Endometrial microvascular endothelial cells (primary cell): ENCODE measurements around the gene MCF2L. TPM values are rescaled to one million over a fixed set of nuclear protein-coding genes. Genes with fewer than 3 reads are reported as not detected.

Experiments used
- in situ Hi-C: cut with HindIII; loops from 2 replicates; pipeline ENCODE4 v1.10.0; 2017; ENCODE audit warnings: low sequenced_read_pairs, low pct_unique_long_range_greater_than_20kb; ENCODE audit errors: inconsistent ontology term
- total RNA-seq: library from RNA; depleted of rRNA; stranded (reverse); fragments of >200 nt; gene quantifications from one replicate; pipeline ENCODE4 v1.2.3, GENCODE V29; 2015; ENCODE audit errors: inconsistent ontology term

The MCF2L gene
- total RNA-seq, 1 donor from 2014 or later, result 5.3 TPM

DNA sequence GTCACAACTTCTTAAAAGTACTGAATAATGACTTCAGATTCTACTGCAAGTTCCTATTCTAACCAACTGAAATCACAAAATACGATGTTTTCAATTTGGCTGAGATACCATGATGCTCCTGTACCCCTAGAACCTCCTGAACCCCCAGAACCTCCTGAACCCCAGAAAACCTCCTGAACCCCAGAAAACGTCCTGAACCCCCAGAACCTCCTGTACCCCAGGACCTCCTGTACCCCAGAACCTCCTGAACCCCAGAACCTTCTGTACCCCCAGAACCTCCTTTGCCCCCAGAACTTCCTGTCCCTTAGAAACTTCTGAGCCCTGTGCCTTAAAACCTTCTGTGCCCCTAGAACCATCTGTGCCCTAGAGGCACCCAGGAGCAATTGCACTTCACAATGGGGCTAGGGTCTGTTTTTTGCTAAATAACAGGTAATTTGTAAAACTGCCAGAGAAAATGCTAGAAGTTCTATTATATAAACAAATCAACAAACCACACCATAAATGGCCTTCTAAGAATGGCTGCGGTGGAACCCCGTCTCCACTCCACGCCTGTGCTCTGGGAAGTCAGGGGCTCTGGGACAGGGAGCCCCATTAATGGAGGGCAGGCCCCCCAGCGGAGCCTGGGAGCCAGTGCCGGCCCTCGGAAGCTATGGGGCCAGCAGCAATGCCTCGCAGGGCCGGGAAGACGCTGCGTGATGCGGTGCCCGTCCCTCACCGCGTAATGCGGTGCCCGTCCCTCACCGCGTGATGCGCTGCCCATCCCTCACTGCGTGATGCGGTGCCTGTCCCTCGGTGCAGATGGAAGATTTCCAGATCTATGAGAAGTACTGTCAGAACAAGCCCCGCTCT, 115.3 kb downstream of the MCF2L start:
- in situ Hi-C loops, result no loop called here

DNA sequence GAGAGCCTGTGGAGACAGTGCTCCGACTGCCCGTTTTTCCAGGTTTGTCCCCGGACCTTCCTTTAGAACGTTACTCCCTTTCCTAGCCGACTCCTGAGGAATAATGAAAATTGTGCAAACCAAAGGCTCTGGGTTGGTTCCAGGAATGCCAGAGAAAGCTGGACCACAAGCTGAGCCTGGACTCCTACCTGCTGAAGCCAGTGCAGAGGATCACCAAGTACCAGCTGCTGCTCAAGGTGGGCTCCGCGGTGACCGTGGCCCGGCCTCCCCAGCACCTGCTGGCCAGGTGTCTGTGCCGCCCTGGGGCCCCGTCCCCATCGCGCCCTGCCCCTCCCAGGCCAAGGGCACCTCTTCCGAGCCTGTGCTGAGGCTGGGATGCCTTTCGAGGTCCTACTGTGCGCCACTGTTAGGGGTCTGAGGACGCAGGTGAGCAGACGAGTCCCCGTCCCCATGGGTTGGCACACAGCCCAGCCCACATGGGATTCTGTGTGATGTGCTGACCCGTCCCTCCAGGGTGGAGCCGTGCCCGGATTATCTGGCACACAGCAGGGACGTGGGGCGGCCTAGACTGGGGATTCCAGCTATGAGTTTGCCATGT, 116.0 kb downstream of the MCF2L start:
- in situ Hi-C loops, result no loop called here

DNA sequence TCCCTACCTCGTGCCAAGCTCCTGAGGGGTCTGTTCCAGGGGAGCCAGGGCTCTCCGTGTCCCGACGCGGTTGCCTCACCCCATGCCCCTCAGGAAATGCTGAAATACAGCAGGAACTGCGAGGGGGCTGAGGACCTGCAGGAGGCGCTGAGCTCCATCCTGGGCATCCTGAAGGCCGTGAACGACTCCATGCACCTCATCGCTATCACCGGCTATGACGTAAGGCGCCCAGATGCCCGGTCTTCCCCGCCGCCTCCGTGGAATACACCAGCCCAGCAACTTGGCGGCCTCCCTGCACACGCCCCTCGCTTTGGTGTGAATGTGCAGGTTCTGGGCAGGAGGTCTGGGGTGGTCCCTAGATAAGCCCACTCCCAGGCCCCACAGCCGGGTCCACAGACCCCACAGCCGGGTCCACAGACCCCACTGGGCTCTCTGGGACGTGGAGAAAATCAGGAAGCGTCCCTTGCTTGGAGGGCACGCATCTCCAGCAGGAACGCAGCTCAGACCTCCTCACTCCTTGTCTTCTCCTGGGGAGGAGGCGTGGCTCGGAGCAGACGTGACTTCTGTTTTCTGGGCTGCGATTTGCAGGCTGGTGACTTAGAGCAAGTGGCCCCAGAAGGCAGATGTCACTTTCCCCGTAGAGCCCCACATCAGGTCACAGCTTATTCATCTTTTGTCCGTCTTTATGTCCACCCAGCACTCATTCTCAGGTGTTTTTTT, 117.2 kb downstream of the MCF2L start:
- in situ Hi-C loops, result no loop called here

DNA sequence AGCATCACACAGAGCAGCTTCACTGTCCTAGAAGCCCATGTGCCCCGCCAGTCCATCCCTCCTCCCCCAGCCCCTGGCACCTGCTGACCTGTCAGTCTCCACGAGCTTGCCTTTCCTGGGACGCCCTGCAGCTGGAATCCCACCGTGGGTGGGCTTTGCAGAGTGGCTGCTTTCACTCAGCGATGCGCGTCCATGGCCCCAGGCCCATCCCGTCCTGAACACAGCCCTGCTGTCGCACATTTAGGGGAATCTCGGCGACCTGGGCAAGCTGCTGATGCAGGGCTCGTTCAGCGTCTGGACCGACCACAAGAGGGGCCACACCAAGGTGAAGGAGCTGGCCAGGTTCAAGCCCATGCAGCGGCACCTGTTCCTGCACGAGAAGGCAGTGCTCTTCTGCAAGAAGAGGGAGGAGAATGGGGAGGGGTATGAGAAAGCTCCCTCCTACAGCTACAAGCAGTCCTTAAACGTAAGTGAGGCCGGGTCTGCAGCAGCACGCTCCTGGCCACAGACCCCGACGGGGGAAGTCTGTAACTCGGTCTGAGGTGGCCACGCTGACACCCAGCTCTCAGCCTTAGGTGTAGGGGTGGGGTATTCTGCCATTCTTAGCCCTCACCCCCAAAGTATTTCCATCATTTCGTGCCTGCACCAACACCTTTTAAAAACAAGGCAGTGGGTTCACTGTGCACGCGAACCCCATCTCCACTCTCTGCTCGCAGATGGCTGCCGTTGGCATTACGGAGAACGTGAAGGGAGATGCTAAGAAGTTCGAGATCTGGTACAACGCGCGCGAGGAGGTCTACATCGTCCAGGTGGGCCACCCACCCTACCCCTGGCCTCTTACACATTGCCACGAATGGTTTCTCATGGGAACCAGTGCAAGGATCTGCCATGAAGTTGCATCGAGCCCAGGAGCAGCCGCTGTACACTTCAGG, 118.2 kb downstream of the MCF2L start:
- in situ Hi-C loops, result no loop called here

DNA sequence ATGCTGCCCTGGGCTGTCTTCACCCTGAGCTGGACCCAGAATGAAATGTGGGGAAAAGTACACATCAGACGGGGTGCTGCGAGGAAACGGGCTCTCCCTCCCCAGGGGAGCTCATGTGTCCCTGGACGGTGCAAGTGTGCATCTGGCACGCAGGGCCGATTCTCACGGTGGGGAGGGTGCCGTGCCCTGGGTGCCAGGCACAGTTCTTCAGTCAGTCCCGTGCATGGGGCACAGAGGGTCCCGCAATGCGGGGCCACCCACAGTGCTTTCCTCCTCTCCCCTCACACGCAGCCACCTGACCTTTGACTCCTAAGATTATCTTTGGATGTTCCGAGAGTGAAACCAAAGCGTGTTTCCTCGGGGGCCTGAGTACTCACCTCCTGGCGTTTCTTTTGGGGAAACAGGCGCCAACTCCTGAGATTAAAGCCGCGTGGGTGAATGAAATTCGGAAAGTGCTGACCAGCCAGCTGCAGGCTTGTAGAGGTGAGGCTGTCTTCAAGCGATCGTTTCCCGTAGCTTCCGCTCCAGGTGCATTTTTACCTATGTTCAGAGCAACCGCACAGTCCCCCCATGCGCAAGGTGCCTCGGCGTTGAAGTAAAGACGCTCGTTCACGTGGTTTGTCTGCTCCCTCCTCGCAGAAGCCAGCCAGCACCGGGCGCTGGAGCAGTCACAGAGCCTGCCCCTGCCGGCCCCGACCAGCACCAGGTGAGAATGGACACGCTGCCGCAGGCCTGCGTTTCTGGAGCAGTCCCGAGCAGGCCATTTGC, 119.1 kb downstream of the MCF2L start:
- in situ Hi-C loops, result no loop called here

DNA sequence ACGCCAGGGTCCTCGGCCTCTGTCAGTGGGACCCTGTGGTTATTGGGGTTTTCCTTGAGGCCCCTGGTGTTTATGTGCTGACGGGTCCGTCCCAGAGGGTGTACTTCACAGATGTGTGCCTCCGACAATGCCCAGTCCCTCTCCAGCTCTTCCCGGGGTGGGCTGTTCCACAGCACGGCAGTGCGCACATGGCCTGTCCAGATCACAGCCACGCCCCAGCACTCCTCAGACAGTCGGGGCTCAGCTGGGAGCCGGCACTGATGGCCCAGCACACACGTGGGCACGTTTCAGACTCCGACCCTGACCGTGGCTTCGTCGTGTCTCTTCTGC, 119.6 kb downstream of the MCF2L start:
- in situ Hi-C loops, result no loop called here

DNA sequence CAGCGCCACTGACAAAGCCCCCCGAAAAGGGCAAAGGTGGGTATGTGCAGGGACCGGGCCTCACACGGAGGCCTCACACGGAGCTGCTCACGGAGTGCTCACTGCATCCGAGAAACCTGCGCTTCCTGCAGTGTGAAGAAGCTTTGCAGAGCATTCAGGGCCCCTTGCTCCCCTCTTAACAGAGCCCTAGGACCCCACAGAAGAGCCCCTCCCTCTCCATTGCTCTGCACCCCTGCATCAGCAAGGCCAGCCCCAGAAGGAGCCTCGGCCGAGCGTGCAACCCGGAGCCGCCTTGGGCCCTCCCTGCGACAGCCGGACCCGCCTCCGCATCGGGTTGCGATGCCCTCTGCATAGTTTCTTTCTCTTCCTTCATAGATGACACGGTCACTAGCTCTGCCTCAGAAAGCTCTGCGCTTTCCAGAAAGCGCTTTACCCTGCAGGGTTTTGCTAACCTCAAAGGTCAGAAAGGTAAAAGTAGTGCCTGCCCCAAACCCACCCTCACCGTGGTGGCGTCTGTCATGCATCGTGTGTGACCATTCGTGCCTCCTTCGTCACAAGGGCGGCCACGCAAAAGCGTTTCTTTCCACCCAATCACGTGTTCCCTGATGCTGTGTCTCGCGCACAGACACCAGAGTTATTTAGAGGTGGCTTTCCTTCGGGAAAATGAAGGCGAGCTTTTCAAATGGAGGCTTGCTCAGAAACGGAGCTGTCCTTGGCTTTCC, 120.8 kb downstream of the MCF2L start:
- in situ Hi-C loops, result no loop called here

DNA sequence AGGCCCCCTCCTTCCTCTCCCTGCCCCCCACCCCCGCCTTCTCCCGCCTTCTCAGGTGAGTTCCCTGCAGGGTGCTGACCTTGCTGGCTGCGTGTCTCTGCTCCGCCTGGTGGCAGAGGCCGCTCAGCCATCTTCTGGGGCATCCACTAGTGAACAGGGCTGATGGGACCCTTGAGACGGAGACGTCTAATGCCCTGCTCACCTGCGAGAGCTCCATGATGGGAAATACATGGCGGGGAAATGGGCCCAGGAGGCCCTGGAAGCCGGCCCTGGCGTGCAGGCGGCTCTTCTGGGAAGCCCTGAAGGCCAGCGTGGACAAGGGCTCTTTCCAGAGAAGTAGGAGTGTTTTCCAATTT, 121.4 kb downstream of the MCF2L start:
- in situ Hi-C loops, result no loop called here

DNA sequence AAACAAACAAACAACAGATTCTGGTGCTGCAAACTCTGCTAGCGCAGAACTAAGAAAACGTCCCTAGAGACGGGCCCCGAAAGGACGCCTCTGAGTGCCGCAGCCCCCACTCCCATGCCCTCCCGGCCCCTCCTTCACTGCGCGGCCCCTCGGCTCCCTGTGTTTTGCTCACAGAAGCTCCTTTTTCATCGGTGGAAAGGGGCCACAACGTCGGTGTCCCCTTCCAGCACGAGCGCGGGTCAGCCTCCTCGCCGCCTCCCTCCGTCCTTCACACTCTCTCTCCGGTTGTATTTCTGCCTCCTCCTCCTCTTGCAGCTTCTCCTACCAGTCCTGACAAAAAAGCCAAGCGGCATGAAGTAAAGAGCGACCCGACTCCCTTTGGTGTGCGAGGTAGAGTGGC, 121.8 kb downstream of the MCF2L start:
- in situ Hi-C loops, result no loop called here

DNA sequence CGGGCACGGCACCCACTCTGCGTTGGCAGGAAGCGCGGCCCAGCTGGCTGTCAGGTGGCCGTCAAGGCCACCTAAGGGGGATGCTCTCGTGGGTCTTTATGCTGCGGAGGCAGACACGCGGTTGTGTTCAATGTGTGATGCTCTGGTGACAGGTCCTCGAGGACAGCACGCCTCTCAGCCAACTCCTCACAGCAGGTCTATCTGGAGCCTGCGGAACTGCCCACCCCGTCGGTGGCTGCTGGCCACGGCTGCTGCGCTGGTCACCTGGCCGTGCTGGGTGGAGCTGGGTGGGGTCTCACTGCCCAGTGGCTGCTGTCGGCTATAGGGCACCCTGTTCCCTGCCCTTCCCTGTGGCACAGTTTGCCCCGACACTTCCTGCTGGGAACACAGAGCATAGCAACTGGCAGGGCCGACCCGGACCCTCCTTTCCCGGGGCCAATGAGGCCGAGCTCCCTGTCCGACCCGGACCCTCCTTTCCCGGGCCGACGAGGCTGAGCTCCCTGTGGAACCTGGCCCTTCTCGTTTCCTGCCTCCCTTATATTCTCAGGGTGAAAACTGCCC, 122.3 kb downstream of the MCF2L start:
- in situ Hi-C loops, result no loop called here

DNA sequence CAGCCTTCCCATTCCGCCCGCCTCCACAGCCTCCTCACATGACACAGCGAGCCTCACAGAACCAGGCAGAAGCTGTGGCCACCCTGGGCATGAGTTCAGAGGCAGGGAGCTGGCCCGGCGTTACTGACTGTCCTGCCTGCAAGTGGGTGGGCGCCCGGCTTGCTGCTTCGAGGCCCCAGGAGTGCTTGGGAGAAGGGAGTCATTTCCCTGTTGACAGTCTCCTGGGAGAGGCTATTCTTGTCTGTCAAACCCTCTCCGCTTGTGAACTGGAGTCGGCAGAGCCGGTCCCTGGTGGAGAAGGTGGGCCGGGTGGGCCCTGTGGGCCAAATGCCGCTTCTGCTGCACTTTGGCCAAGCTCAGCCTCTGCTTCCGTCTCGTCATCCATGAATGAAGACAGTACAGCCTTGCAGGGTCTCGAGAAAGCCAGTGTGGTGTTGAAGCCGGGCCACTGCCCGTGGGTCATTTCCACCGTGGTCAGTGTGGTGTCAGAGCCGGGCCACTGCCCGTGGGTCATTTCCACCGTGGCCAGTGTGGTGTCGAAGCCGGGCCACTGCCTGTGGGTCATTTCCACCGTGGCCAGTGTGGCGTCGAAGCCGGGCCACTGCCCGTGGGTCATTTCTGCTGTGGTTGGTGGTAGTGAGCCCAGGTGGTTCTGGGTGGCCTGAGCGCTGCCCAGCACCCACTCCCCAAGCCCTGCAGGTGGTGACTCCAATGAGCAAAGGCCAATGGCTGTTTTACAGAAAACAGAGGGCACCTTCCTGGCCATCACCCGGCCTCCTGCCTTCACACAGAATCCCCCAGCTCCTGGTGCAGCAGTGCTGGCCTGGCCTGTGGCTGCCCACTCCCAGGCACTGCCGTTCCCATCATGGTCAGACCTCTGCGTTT, 123.1 kb downstream of the MCF2L start:
- in situ Hi-C loops, result no loop called here

DNA sequence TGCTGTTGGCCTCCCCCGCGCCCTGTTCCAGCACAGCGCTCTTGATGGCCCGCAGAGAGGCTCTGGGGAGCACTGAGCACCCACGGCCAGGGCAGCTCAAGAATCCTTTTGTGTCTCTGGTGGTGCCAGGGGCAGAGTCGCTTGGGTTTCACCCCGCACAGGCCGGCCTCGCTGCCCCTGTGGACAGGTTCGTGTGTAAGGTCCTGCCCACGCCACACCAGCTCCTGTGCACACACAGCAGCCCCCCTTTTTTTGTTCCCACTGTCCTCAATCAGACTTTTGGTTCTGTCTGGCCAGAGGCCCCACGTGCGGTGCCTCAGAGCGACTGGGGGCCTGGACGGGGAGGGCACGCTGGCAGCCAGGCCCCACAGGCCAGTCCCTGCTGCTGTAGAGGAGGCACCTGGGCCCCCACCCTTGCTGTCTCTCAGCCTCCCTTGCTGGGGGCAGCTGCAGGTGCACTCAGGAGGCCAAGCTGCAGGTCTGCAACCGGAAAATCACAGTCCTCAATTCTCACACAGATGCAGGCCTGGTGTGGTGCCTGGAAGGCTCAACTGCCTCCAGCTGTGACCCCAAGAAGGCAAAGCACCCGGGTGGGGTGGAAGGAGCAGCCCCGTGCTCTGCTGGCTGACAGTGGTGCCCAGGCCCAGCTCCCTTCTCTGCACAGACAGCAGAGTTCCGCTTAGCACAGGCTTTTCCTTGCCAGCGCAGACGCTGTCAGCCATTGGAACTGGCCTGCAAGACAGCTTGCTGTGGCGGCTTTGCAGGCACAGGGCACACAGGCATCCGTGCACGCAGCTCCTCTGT, 124.0 kb downstream of the MCF2L start:
- in situ Hi-C loops, result no loop called here

DNA sequence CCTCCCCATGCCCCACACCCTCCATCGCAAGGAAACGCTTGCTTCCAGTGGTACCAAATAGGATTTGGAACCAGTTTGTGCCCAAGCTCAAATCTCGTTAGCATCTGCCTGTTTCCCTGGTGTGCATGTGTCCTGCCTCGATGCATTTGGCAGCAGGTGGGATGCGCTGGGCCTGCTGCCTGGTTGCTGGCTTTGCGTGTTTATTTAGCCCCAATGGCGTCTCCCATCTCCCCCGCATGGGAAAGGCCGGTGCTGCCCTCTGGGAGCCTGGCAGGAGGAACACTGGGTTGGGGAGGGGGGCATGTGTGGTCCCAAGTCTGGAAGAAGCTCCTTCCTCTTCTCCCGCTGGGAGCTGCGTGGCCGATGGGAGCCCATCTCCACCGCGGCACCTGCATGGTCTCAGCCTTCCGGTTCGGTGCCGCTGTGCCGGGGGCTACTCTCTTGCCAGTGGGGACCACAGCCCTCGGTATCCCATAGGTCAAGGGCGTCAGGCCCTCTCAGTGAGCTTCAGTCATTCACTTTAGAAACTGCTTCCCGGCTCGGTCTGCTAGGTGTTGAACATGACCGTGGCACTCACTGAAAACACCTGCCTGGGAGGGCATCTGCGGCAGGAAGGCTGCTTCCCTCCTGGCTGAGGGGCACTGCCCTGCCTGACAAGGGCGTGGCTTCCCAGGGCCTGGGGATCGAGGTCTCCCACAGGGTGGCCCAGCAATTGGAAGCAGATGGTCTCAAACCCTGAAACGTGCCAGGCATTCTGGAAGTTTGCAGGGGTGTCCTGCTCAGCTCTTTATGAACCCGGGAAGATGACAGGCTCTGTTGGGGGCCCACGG, 124.8 kb downstream of the MCF2L start:
- in situ Hi-C loops, result no loop called here

DNA sequence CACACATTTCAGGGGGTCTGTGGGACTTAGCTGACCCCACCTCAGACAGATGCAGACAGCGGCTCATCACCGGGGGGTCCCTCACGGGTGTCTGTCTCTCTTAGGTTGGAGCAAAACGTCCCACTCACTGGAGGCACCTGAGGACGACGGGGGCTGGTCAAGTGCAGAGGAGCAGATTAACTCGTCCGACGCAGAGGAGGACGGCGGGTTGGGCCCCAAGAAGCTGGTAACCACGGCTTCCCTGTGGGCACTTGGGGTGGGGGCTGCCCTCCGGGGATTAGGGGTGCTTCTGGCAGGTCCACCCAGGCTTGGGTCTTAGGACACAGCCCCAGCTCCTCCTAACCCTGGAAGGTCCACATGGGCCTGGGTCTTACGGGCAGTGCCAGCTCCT, 125.4 kb downstream of the MCF2L start:
- in situ Hi-C loops, result no loop called here
